IMR-90 (cell line): ENCODE results near the gene NCOR1. TPM values are rescaled to one million over a fixed set of nuclear protein-coding genes. Genes with fewer than 3 reads are reported as not detected.

Experiments used
- ATAC-seq: fragments of 200-7000 bp; cut with Tn5 transposase; 2 replicates; pipeline ENCODE4 v1.9.1; 2020; ENCODE audit warnings: low read depth, mild to moderate bottlenecking, moderate library complexity
- BruUV-seq: library from RNA; stranded (reverse); fragments of 400-500 nt; replicated peaks from 2 replicates; lab custom pipeline; 2021; lab: Mats Ljungman, UMichigan
- CTCF ChIA-PET: fragments of 300-600 bp; formaldehyde crosslinking; extraction: SDS; loops from one replicate; lab custom pipeline; 2021; ENCODE audit warnings: antibody characterized with exemption; lab: Yijun Ruan, JAX
- POLR2A ChIA-PET: fragments of 300-600 bp; sonication (Branson Sonifier 250); formaldehyde crosslinking; loops from one replicate; lab custom pipeline; 2022; ENCODE audit warnings: antibody characterized with exemption; ENCODE audit not compliant: unreplicated experiment; lab: Charles Lee
- DNase-seq: peaks from one replicate; pipeline ENCODE4 v3.0.0; 2013
- H2AFZ ChIP-seq: replicated peaks from 2 replicates; pipeline ENCODE3; 2013; ENCODE audit warnings: low read length, mild to moderate bottlenecking; ENCODE audit not compliant: poor library complexity
- H2AK5ac ChIP-seq: 2 replicates; pipeline ENCODE4 v1.6.1; 2013; ENCODE audit warnings: low read depth, low read length, inconsistent platforms
- H2AK9ac ChIP-seq: replicated peaks from 2 replicates; pipeline ENCODE3; 2013; ENCODE audit warnings: mild to moderate bottlenecking, low read depth, low read length, moderate library complexity; ENCODE audit not compliant: poor library complexity
- H2BK120ac ChIP-seq: 2 replicates; pipeline ENCODE4 v1.6.1; 2013; ENCODE audit warnings: low read depth, low read length, inconsistent platforms
- H2BK15ac ChIP-seq: 3 replicates; pipeline ENCODE4 v1.6.1; 2013; ENCODE audit warnings: low read depth, low read length, inconsistent platforms
- H2BK20ac ChIP-seq: 2 replicates; pipeline ENCODE4 v1.6.1; 2013; ENCODE audit warnings: low read depth, mild to moderate bottlenecking, inconsistent platforms, low read length, moderate library complexity
- H2BK5ac ChIP-seq: 2 replicates; pipeline ENCODE4 v1.6.1; 2013; ENCODE audit warnings: mild to moderate bottlenecking, low read depth, low read length, inconsistent platforms; ENCODE audit not compliant: poor library complexity, severe bottlenecking
- H3K14ac ChIP-seq: replicated peaks from 2 replicates; pipeline ENCODE4 v1.6.1; 2013; ENCODE audit warnings: low read depth, low read length, inconsistent platforms
- H3K18ac ChIP-seq: 2 replicates; pipeline ENCODE4 v1.6.1; 2013; ENCODE audit warnings: low read depth, low read length, control low read depth
- H3K23ac ChIP-seq: 2 replicates; pipeline ENCODE4 v1.6.1; 2013; ENCODE audit warnings: low read depth, low read length, inconsistent platforms
- H3K27ac ChIP-seq: 2 replicates; pipeline ENCODE4 v1.5.1; 2013; ENCODE audit warnings: mild to moderate bottlenecking, control low read depth, low read length; ENCODE audit not compliant: insufficient read depth
- H3K27me3 ChIP-seq: 2 replicates; pipeline ENCODE4 v1.6.1; 2013; ENCODE audit warnings: low read length; ENCODE audit not compliant: control insufficient read depth, insufficient read depth
- H3K36me3 ChIP-seq: 2 replicates; pipeline ENCODE4 v1.6.1; 2013; ENCODE audit warnings: low read length, mixed read lengths; ENCODE audit not compliant: control insufficient read depth, insufficient read depth
- H3K4ac ChIP-seq: 2 replicates; pipeline ENCODE4 v1.6.1; 2013; ENCODE audit warnings: low read depth, low read length, inconsistent platforms
- H3K4me1 ChIP-seq: 2 replicates; pipeline ENCODE4 v1.6.1; 2013; ENCODE audit warnings: low read length, mixed read lengths; ENCODE audit not compliant: control insufficient read depth, insufficient read depth
- H3K4me2 ChIP-seq: 2 replicates; pipeline ENCODE4 v1.6.1; 2013; ENCODE audit warnings: low read depth, mild to moderate bottlenecking, control low read depth, low read length, moderate library complexity
- H3K4me3 ChIP-seq: 2 replicates; pipeline ENCODE4 v1.5.1; 2013; ENCODE audit warnings: low read depth, mild to moderate bottlenecking, control low read depth, low read length, moderate library complexity; ENCODE audit not compliant: insufficient read depth
- H3K56ac ChIP-seq: 2 replicates; pipeline ENCODE4 v1.6.1; 2013; ENCODE audit warnings: low read length, inconsistent platforms; ENCODE audit not compliant: insufficient read depth; ENCODE audit errors: extremely low read depth
- H3K79me1 ChIP-seq, 2 experiments: 2 replicates each; pipeline ENCODE4 v1.6.1; 2013; ENCODE audit warnings: low read length in 2 of 2, inconsistent platforms in 1 of 2, low read depth in 1 of 2
- H3K9ac ChIP-seq: 2 replicates; pipeline ENCODE4 v1.6.1; 2013; ENCODE audit warnings: low read depth, low read length, control low read depth
- H3K9me1 ChIP-seq: 2 replicates; pipeline ENCODE4 v1.6.1; 2013; ENCODE audit warnings: low read length, inconsistent platforms; ENCODE audit not compliant: insufficient read depth
- H3K9me3 ChIP-seq: 2 replicates; pipeline ENCODE4 v1.6.1; 2013; ENCODE audit warnings: low read length; ENCODE audit not compliant: control insufficient read depth, insufficient read depth
- H4K20me1 ChIP-seq: 2 replicates; pipeline ENCODE4 v1.6.1; 2013; ENCODE audit warnings: low read length, inconsistent platforms; ENCODE audit not compliant: insufficient read depth
- H4K5ac ChIP-seq: 2 replicates; pipeline ENCODE4 v1.6.1; 2013; ENCODE audit warnings: mild to moderate bottlenecking, low read depth, low read length, control low read depth
- H4K8ac ChIP-seq, 2 experiments: 2 replicates each; pipeline ENCODE4 v1.6.1; 2013; ENCODE audit warnings: low read depth in 2 of 2, low read length in 2 of 2, control low read depth in 1 of 2, inconsistent platforms in 1 of 2
- H4K91ac ChIP-seq: 2 replicates; pipeline ENCODE4 v1.6.1; 2013; ENCODE audit warnings: low read depth, low read length, inconsistent platforms; ENCODE audit not compliant: insufficient read depth
- CHD1 ChIP-seq: IDR thresholded peaks from 2 replicates; pipeline ENCODE4 v1.6.1; 2012; ENCODE audit warnings: low read depth, low read length, improper control_type of control experiment
- FOS ChIP-seq: fragments of 150-350 bp; IDR thresholded peaks from 2 replicates; pipeline ENCODE4 v1.6.1; 2016; ENCODE audit warnings: low read depth, low read length
- WGBS, 2 experiments: methylation state at CpG; one replicate each; pipeline versions ENCODE4 v1.1.5 to v1.1.7; 2013; ENCODE audit warnings: missing lambda C conversion rate in 2 of 2; ENCODE audit not compliant: insufficient read length in 1 of 2; ENCODE audit errors: extremely low coverage in 2 of 2; 5-methylcytosine and 5-hydroxymethylcytosine counted together
- dilution Hi-C: fragments of 300-500 bp; cut with HindIII; formaldehyde crosslinking; loops from one replicate; pipeline ENCODE4 v1.14.3; 2018; ENCODE audit warnings: low sequenced_read_pairs; ENCODE audit not compliant: unreplicated experiment
- in situ Hi-C: fragments of 300-500 bp; cut with MboI; formaldehyde crosslinking; loops from 3 replicates; pipeline ENCODE4 v1.14.3; 2019; ENCODE audit warnings: low sequenced_read_pairs, inconsistent platforms, mixed read lengths
- intact Hi-C: fragments of 100-400 bp; cut with micrococcal nuclease; formaldehyde crosslinking; loops from 2 replicates; pipeline ENCODE4 v1.10.0; 2022
- polyA plus RNA-seq, 3 experiments: library from polyadenylated mRNA; depleted of rRNA; stranded (reverse); fragments of >200 nt; gene quantifications; 2 replicates each; pipeline ENCODE4 v1.2.3, GENCODE V29; 2012; ENCODE audit warnings: low replicate concordance in 1 of 3
- total RNA-seq: library from RNA; depleted of rRNA; stranded (reverse); fragments of >200 nt; gene quantifications from 2 replicates; pipeline ENCODE4 v1.2.3, GENCODE V29; 2012
- TF ChIP-seq, protein P1 (sequence below): fragments of 150-350 bp; IDR thresholded peaks from 2 replicates; pipeline ENCODE4 v1.6.1; 2016; ENCODE audit warnings: low read depth, mild to moderate bottlenecking, low read length, moderate library complexity, borderline replicate concordance

NCOR1 gene
- total and polyA plus RNA-seq, 2 of the 4 experiments (the other 2 are of a cell fraction) = 54.5 to 80.3 TPM

DNA sequence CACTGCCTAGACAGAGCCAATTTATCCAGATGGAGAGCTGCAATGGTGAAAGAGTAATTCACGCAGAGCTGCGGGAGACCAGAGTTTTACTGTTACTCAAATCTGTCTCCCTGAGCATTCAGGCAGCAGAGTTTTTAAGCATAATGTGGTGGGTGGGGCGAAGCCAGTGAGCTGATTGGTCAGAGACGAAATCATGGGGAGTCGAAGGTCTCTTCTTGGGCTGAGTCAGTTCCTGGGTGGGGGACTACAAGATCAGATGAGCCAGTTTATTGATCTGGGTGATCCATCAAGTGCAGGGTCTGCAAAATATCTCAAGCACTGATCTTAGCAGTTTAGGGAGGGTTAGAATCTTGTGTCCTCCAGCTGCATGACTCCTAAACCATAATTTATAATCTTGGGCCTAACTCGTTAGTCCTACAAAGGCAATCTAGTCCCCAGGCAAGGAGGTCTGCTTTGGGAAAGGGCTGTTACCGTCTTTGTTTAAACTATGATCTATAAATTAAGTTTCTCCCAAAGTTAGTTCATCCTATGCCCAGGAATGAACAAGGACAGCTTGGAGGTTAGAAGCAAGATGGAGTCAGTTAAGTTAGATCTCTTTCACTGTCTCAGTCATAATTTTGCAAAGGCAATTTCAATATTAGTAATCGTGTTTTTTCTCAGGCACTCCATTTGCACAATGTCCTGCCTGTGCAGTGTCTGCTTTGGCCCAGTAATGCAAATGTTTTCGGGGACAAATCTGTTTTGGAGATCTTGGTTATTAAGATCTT, 28.6 kb upstream of the NCOR1 start:
- H4K8ac ChIP-seq = no peak overlapping the region
- 81% methylated on average over 3 of the region's 9 CpGs; no CpG with 5 or more reads in 1 of the 2 experiments for WGBS, 2 experiments
- no peak overlapping the region for H3K18ac ChIP-seq
- dilution Hi-C loops = no loop called here
- TF ChIP-seq, protein P1, sequence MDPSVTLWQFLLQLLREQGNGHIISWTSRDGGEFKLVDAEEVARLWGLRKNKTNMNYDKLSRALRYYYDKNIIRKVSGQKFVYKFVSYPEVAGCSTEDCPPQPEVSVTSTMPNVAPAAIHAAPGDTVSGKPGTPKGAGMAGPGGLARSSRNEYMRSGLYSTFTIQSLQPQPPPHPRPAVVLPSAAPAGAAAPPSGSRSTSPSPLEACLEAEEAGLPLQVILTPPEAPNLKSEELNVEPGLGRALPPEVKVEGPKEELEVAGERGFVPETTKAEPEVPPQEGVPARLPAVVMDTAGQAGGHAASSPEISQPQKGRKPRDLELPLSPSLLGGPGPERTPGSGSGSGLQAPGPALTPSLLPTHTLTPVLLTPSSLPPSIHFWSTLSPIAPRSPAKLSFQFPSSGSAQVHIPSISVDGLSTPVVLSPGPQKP = no peak
- no peak for TF ChIP-seq CHD1
- TF ChIP-seq FOS = no peak
- DNase-seq = peak; percentile 8
- intact Hi-C loops = no loop called here
- H2BK5ac ChIP-seq = no peak overlapping the region
- peak overlapping the region; percentile 23 for H2AK9ac ChIP-seq
- H2BK120ac ChIP-seq = no peak overlapping the region
- no peak overlapping the region for H3K9ac ChIP-seq
- no peak overlapping the region for H3K4me2 ChIP-seq
- no peaks in the 10 kb centered on the region for H3K36me3 ChIP-seq
- H2BK20ac ChIP-seq = no peak overlapping the region
- H3K79me1 ChIP-seq = peaks cover 18 to 27% of the 10 kb centered on the region in 2 experiments
- BruUV-seq = no TSS peak
- no peaks in the 10 kb centered on the region for H3K9me3 ChIP-seq
- no peak overlapping the region for H3K23ac ChIP-seq
- no peaks in the 10 kb centered on the region for H4K20me1 ChIP-seq
- H3K4me1 ChIP-seq = peaks cover 5% of the 10 kb centered on the region; the same call in 1 of the 2 replicates
- H4K91ac ChIP-seq = no peak overlapping the region
- no peak overlapping the region for H3K14ac ChIP-seq
- CTCF ChIA-PET = interaction anchor here (1.1 kb wide), 1 partner anchor 11 kb away, joined by 3 read pairs; no protein-coding TSS in a partner anchor
- in situ Hi-C loops = no loop called here
- no peak overlapping the region for H3K56ac ChIP-seq
- no peak overlapping the region for H2AFZ ChIP-seq
- H3K4me3 ChIP-seq = no peak overlapping the region
- H4K5ac ChIP-seq = peak overlapping the region; percentile 21; the same call in 1 of the 2 replicates
- ATAC-seq = no peak
- H2AK5ac ChIP-seq = peak overlapping the region; percentile 49; the same call in 1 of the 2 replicates
- H3K27ac ChIP-seq = no peak overlapping the region
- no peaks in the 10 kb centered on the region for H3K9me1 ChIP-seq
- no peaks in the 10 kb centered on the region for H3K27me3 ChIP-seq
- POLR2A ChIA-PET = no interaction called here
- no peak overlapping the region; the same call in 2 of the 3 replicates for H2BK15ac ChIP-seq
- H3K4ac ChIP-seq = no peak overlapping the region
